Measurements from ENCODE around the gene EIF5. TPM values are rescaled to one million over a fixed set of nuclear protein-coding genes. Genes with fewer than 3 reads are reported as not detected.

Gene EIF5
- total and polyA plus RNA-seq, 2 experiments from 2014 or later = 151 to 331 TPM

- TF ChIP-seq EZH2phosphoT487 (IDR thresholded peaks at IDR 0.05; ENCODE audit: low read depth, severe bottlenecking, unreplicated experiment) (no peak), EZH2 (IDR thresholded peaks at IDR 0.05; ENCODE audit: borderline replicate concordance) (no peak)
- TF ChIP-seq, protein P1, sequence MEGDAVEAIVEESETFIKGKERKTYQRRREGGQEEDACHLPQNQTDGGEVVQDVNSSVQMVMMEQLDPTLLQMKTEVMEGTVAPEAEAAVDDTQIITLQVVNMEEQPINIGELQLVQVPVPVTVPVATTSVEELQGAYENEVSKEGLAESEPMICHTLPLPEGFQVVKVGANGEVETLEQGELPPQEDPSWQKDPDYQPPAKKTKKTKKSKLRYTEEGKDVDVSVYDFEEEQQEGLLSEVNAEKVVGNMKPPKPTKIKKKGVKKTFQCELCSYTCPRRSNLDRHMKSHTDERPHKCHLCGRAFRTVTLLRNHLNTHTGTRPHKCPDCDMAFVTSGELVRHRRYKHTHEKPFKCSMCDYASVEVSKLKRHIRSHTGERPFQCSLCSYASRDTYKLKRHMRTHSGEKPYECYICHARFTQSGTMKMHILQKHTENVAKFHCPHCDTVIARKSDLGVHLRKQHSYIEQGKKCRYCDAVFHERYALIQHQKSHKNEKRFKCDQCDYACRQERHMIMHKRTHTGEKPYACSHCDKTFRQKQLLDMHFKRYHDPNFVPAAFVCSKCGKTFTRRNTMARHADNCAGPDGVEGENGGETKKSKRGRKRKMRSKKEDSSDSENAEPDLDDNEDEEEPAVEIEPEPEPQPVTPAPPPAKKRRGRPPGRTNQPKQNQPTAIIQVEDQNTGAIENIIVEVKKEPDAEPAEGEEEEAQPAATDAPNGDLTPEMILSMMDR (IDR thresholded peaks at IDR 0.05; ENCODE audit: poor library complexity) = no peak
- WGBS (ENCODE audit: low lambda C conversion rate, missing lambda C conversion rate) = 96% methylated on average over 4 of the region's 4 CpGs
- H3K79me2 ChIP-seq = peaks cover 22% of the 10 kb centered on the region
- H2AFZ ChIP-seq = no peak overlapping the region
- no peaks in the 10 kb centered on the region for H3K4me1 ChIP-seq (ENCODE audit: insufficient read depth)
- no peak overlapping the region for H3K27ac ChIP-seq
- DNase-seq (ENCODE audit: low spot score) = no peak
- no peak overlapping the region for H3K4me3 ChIP-seq
- H3K36me3 ChIP-seq (replicated peaks; ENCODE audit: insufficient read depth, low read depth) = peaks cover 8% of the 10 kb centered on the region
- no peaks in the 10 kb centered on the region for H3K27me3 ChIP-seq
- H3K4me2 ChIP-seq = no peak overlapping the region
- H4K20me1 ChIP-seq (ENCODE audit: insufficient read depth, poor library complexity, severe bottlenecking) = peaks cover 60% of the 10 kb centered on the region
- no peaks in the 10 kb centered on the region for H3K9me3 ChIP-seq (ENCODE audit: low read depth)
- H3K9me2 ChIP-seq (replicated peaks; ENCODE audit: insufficient read depth) = no peaks in the 10 kb centered on the region
These were observed 9.3 kb downstream of the EIF5 start for GRCh38 chr14:103343164-103343879.

GRCh38 chr14:103343905-103344797, 10.1 kb downstream of the EIF5 start:
- no peaks in the 10 kb centered on the region for H3K9me2 ChIP-seq (replicated peaks; ENCODE audit: insufficient read depth)
- no peak for DNase-seq (ENCODE audit: low spot score)
- H4K20me1 ChIP-seq (ENCODE audit: insufficient read depth, poor library complexity, severe bottlenecking) = peaks cover 52% of the 10 kb centered on the region
- H3K4me3 ChIP-seq = no peak overlapping the region
- no peak overlapping the region for H2AFZ ChIP-seq
- no peaks in the 10 kb centered on the region for H3K27me3 ChIP-seq
- no peak overlapping the region for H3K27ac ChIP-seq
- TF ChIP-seq, protein P1 (IDR thresholded peaks at IDR 0.05; ENCODE audit: poor library complexity) = no peak
- TF ChIP-seq EZH2phosphoT487 (IDR thresholded peaks at IDR 0.05; ENCODE audit: low read depth, severe bottlenecking, unreplicated experiment) (no peak), EZH2 (IDR thresholded peaks at IDR 0.05; ENCODE audit: borderline replicate concordance) (no peak)
- no peaks in the 10 kb centered on the region for H3K4me1 ChIP-seq (ENCODE audit: insufficient read depth)
- peaks cover 13% of the 10 kb centered on the region for H3K79me2 ChIP-seq
- H3K9me3 ChIP-seq (ENCODE audit: low read depth) = no peaks in the 10 kb centered on the region
- H3K4me2 ChIP-seq = no peak overlapping the region
- 91% methylated on average over 5 of the region's 5 CpGs for WGBS (ENCODE audit: low lambda C conversion rate, missing lambda C conversion rate)
- peaks cover 8% of the 10 kb centered on the region for H3K36me3 ChIP-seq (replicated peaks; ENCODE audit: insufficient read depth, low read depth)

DNA sequence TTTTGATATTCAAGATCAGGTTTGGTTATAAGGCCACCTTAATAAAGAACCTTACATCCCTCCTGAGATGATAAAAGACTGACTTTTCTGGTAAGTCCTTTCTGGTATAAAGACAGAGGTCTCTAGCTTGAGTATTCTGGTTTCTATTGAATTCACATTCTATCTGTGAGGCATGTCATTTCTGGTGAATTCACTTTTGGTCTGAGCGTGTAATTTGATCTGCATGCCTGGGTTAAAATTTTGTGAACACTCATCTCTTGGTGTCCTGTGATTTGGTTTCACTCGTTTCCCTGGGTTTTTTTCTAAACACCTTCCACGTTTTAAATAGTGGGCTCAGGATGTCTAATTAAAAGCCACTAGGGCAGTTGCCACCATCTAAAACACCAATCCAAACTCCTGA, 12.2 kb downstream of the EIF5 start:
- Histone ChIP-seq H3K79me2 (no peaks in the 10 kb centered on the region), H4K20me1 (ENCODE audit: insufficient read depth, poor library complexity, severe bottlenecking) (peaks cover 32% of the 10 kb centered on the region), H2AFZ (no peak overlapping the region), H3K27me3 (no peaks in the 10 kb centered on the region), H3K9me2 (replicated peaks; ENCODE audit: insufficient read depth) (no peaks in the 10 kb centered on the region), H3K9me3 (ENCODE audit: low read depth) (no peaks in the 10 kb centered on the region), H3K4me3 (no peak overlapping the region), H3K27ac (no peak overlapping the region), H3K36me3 (replicated peaks; ENCODE audit: insufficient read depth, low read depth) (peaks cover 2% of the 10 kb centered on the region), H3K4me2 (no peak overlapping the region), H3K4me1 (ENCODE audit: insufficient read depth) (no peaks in the 10 kb centered on the region)
- TF ChIP-seq EZH2phosphoT487 (IDR thresholded peaks at IDR 0.05; ENCODE audit: low read depth, severe bottlenecking, unreplicated experiment) = no peak
- TF ChIP-seq, protein P1 (IDR thresholded peaks at IDR 0.05; ENCODE audit: poor library complexity) = no peak
- no peak for TF ChIP-seq EZH2 (IDR thresholded peaks at IDR 0.05; ENCODE audit: borderline replicate concordance)
- DNase-seq (ENCODE audit: low spot score) = no peak
- WGBS (ENCODE audit: low lambda C conversion rate, missing lambda C conversion rate) = 50% methylated on average over 3 of the region's 3 CpGs

Measured in hepatocyte (in vitro differentiated cells).